HG02973 (cell line): ENCODE measurements around the gene KCTD6.

Experiments
- ATAC-seq: cut with Tn5 transposase; IDR thresholded peaks from one replicate; pipeline ENCODE4 v1.9.1; 2021; ENCODE audit warnings: moderate library complexity; ENCODE audit not compliant: unreplicated experiment

The KCTD6 gene

GRCh38 chr3:58491506-58492402, at the start of gene KCTD6:
Gene KCTD6 (plus strand): TSS chr3:58492096. CDS start chr3:58498756, 6,660 bp downstream.
- peak; percentile 90 for ATAC-seq

- ATAC-seq = no peak
These were observed 39.7 kb upstream of the KCTD6 start for GRCh38 chr3:58452176-58452575.

GRCh38 chr3:58459160-58459559, 32.7 kb upstream of the KCTD6 start:
- no peak for ATAC-seq

GRCh38 chr3:58462829-58463180, 29.1 kb upstream of the KCTD6 start:
- no peak for ATAC-seq

GRCh38 chr3:58463181-58463941, 28.5 kb upstream of the KCTD6 start:
- ATAC-seq = peak; percentile 94

- no peak for ATAC-seq
These were observed 28.0 kb upstream of the KCTD6 start for GRCh38 chr3:58463942-58464271.

GRCh38 chr3:58464866-58465265, 27.0 kb upstream of the KCTD6 start:
- no peak for ATAC-seq

GRCh38 chr3:58466899-58467563, 24.9 kb upstream of the KCTD6 start:
- no peak for ATAC-seq

- ATAC-seq = no peak
These were observed 22.8 kb upstream of the KCTD6 start for GRCh38 chr3:58469096-58469495.

- ATAC-seq = no peak
These were observed 21.4 kb upstream of the KCTD6 start for GRCh38 chr3:58470363-58471024.

- ATAC-seq = no peak
These were observed 20.6 kb upstream of the KCTD6 start for GRCh38 chr3:58471025-58471887.

GRCh38 chr3:58473275-58473674, 18.6 kb upstream of the KCTD6 start:
- no peak for ATAC-seq

- ATAC-seq = no peak
These were observed 17.5 kb upstream of the KCTD6 start for GRCh38 chr3:58474348-58474911.

GRCh38 chr3:58474967-58475578, 16.8 kb upstream of the KCTD6 start:
- ATAC-seq = no peak

GRCh38 chr3:58478781-58479180, 13.1 kb upstream of the KCTD6 start:
- no peak for ATAC-seq

GRCh38 chr3:58480309-58480708, 11.6 kb upstream of the KCTD6 start:
- ATAC-seq = no peak

GRCh38 chr3:58482917-58483636, 8.8 kb upstream of the KCTD6 start:
- ATAC-seq = no peak

GRCh38 chr3:58484045-58484721, 7.7 kb upstream of the KCTD6 start:
- ATAC-seq = no peak
